ENCODE data around the gene FKBP7.
"Not testable (repeated sequence)": the region's sequence is repeated elsewhere in the genome, so short reads cannot be mapped to it uniquely, and the experiment has no call there.

Gene FKBP7

GRCh38 chr2:178478439-178479274, at the start of gene FKBP7:
Gene FKBP7, minus strand, starts transcription at chr2:178478600. Its CDS starts 101 bp downstream, at chr2:178478499.
- peak; percentile 18 for DNase-seq

- DNase-seq, result no peak
Measured at GRCh38 chr2:178527592-178527991, 49.2 kb upstream of the FKBP7 start.

DNA sequence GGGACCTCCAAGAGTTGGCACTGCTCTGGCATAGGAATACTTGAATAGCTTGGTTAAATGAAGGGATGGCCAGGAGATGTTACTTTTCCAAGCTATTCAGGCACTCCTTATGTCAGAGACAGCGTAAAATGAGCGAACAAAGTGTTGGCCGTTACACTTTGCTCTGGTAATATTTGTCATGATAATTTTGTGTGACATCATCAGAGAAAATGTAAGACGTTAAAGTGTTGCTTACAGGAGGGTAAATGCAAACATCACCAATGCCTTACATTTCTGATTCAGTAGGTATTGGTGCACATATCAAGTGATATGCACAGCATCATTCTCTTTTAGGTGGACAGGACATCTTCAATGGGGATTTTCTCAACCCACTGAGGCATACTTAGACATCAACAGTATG, 47.9 kb upstream of the FKBP7 start:
- DNase-seq, result no peak

DNA sequence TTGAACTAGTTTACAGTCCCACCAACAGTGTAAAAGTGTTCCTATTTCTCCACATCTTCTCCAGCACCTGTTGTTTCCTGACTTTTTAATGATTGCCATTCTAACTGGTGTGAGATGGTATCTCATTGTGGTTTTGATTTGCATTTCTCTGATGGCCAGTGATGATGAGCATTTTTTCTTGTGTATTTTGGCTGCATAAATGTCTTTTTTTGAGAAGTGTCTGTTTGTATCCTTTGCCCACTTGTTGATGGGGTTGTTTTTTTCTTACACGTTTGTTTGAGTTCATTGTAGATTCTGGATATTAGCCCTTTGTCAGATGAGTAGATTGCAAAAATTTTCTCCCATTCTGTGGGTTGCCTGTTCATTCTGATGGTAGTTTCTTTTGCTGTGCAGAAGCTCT, 47.1 kb upstream of the FKBP7 start:
- not testable (repeated sequence) for DNase-seq

- DNase-seq, result not testable (repeated sequence)
Measured at GRCh38 chr2:178525010-178525409, 46.6 kb upstream of the FKBP7 start.

GRCh38 chr2:178523596-178524134, 45.3 kb upstream of the FKBP7 start:
- DNase-seq, result no peak

DNA sequence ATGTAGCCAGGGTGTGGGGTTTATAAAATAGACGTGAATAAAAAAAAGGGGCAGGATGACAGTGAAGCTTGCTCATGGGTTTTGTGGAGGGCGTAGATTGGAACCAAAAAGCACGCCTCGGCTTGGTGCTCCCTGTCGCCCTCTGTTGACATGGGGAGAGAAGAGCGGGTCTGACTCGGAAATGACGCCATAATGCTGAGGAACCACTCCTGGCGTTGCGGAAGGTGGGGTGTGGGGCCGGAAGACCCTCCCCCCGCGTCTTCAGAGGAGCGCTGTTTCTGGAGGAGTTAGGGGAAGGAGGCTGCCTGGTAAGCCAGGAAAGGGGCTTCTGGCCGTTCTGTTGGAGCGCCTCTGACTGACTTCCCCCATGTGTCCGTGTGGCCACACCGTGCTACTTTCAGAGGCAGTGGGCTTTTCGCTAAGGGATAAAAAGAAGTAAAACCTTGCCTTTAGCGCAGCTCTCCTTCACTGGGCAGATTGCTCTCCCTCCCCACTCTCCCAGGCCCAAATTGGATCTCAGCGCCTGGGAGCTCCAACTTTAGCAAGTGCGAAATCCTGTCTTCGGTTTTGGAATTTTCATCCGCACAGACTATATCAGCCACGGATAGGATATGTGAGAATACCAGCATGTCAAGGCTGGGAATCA, 44.7 kb upstream of the FKBP7 start:
- peak; percentile 77 for DNase-seq

GRCh38 chr2:178521304-178522150, 43.1 kb upstream of the FKBP7 start:
- no peak for DNase-seq

GRCh38 chr2:178517496-178517895, 39.1 kb upstream of the FKBP7 start:
- no peak for DNase-seq

GRCh38 chr2:178514664-178515063, 36.3 kb upstream of the FKBP7 start:
- no peak for DNase-seq

DNA sequence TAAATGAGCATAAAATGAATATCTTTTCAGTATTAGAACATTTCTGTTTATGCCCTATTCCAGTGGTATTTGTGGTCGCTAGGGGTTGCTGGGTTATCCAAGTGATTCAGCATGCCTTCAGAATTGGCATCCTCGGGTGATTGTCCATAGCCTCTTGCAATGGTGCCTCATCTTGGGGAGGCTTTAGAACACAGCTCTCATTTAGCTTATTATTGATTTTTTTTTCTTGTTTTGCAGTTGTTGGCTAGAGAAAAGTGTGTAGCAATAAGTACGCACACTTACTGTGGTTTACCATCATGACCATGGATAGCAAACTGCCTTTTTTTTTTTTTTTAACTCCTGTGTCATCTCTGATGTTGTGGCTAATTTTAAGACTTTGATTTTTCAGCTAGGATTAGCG, 35.5 kb upstream of the FKBP7 start:
- no peak for DNase-seq

- DNase-seq, result no peak
Measured at GRCh38 chr2:178512484-178512883, 34.1 kb upstream of the FKBP7 start.

GRCh38 chr2:178510384-178510783, 32.0 kb upstream of the FKBP7 start:
- no peak for DNase-seq

- no peak for DNase-seq
Measured at GRCh38 chr2:178508646-178509045, 30.2 kb upstream of the FKBP7 start.

DNA sequence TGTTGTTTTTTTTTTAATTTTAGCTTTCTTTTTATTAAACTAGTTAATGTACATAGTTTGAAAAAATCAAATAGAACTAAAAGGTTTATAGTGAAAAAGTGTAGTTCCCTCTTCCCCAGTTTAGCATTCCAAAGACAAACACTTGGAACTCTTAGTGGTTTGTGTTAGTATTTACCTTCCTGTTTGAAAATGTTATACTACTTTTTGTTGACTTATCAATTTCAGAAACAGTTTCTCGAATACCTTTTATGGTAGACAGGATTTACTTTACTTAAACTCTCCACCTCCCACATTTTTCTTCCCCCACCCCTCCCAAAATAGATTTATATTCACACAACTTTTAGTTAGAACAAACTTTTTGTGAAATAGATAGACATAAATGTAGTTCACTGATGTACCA, 28.5 kb upstream of the FKBP7 start:
- no peak for DNase-seq

GRCh38 chr2:178506524-178506923, 28.1 kb upstream of the FKBP7 start:
- no peak for DNase-seq

GRCh38 chr2:178506101-178506500, 27.7 kb upstream of the FKBP7 start:
- DNase-seq, result no peak

GRCh38 chr2:178502751-178503150, 24.4 kb upstream of the FKBP7 start:
- no peak for DNase-seq

GRCh38 chr2:178499640-178500039, 21.2 kb upstream of the FKBP7 start:
- no peak for DNase-seq

DNA sequence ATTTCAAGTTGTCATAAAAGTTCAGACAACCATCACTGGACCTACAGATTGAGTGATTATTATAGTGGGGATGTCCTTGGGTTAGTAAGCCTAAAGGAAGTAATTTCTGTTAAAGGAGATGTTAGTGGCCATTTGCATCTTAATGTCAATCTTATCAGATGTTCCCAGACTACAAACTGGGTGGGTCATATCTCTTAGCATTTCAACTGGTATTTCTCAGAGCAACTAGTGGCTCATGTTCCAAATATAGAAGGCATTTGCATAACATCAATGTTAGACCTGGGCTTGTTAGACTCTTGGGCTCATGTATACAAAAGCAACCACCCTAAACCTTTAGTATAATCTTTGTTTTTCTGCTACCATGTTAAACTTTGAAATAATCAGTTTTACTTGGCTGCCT, 19.7 kb upstream of the FKBP7 start:
- DNase-seq, result no peak

- DNase-seq, result no peak
Measured at GRCh38 chr2:178496049-178496448, 17.6 kb upstream of the FKBP7 start.

GRCh38 chr2:178491612-178492011, 13.2 kb upstream of the FKBP7 start:
- no peak for DNase-seq

- DNase-seq, result no peak
Measured at GRCh38 chr2:178485356-178485755, 7.0 kb upstream of the FKBP7 start.

Measured in SIG-M5 (cell line).